SHP77 treated with DMSO at 0.1 percent for 48 hours (cell line): ENCODE data around the gene ATP2B2.

Experiments
- DNase-seq: peaks from one replicate; lab custom pipeline; 2025; lab: John Stamatoyannopoulos, UW

The ATP2B2 gene

GRCh38 chr3:10344147-10344943, 161.0 kb downstream of the ATP2B2 start:
- DNase-seq, result no peak

GRCh38 chr3:10343526-10343925, 161.9 kb downstream of the ATP2B2 start:
- no peak for DNase-seq

- no peak for DNase-seq
Measured at GRCh38 chr3:10342781-10343180, 162.6 kb downstream of the ATP2B2 start.

GRCh38 chr3:10341901-10342398, 163.4 kb downstream of the ATP2B2 start:
- DNase-seq, result no peak

- DNase-seq, result no peak
Measured at GRCh38 chr3:10340476-10340875, 164.9 kb downstream of the ATP2B2 start.

- DNase-seq, result no peak
Measured at GRCh38 chr3:10340046-10340445, 165.3 kb downstream of the ATP2B2 start.

- DNase-seq, result no peak
Measured at GRCh38 chr3:10339376-10339955, 165.9 kb downstream of the ATP2B2 start.

- no peak for DNase-seq
Measured at GRCh38 chr3:10338591-10339353, 166.6 kb downstream of the ATP2B2 start.

- no peak for DNase-seq
Measured at GRCh38 chr3:10338164-10338470, 167.3 kb downstream of the ATP2B2 start.

GRCh38 chr3:10337323-10338163, 167.8 kb downstream of the ATP2B2 start:
- DNase-seq, result no peak

GRCh38 chr3:10336761-10337160, 168.6 kb downstream of the ATP2B2 start:
- no peak for DNase-seq

GRCh38 chr3:10335871-10336622, 169.3 kb downstream of the ATP2B2 start:
- DNase-seq, result no peak

- DNase-seq, result no peak
Measured at GRCh38 chr3:10335190-10335738, 170.1 kb downstream of the ATP2B2 start.

- no peak for DNase-seq
Measured at GRCh38 chr3:10334459-10334858, 170.9 kb downstream of the ATP2B2 start.

GRCh38 chr3:10334042-10334441, 171.3 kb downstream of the ATP2B2 start:
- no peak for DNase-seq

GRCh38 chr3:10333349-10333650, 172.1 kb downstream of the ATP2B2 start:
- DNase-seq, result no peak

- DNase-seq, result no peak
Measured at GRCh38 chr3:10332481-10333348, 172.7 kb downstream of the ATP2B2 start.

GRCh38 chr3:10331320-10331719, 174.1 kb downstream of the ATP2B2 start:
- DNase-seq, result no peak

GRCh38 chr3:10330319-10330718, 175.1 kb downstream of the ATP2B2 start:
- no peak for DNase-seq

- no peak for DNase-seq
Measured at GRCh38 chr3:10329495-10330015, 175.8 kb downstream of the ATP2B2 start.
